Astrocyte (in vitro differentiated cells and primary cell): ENCODE measurements around the gene GCM1. TPM values are rescaled to one million over a fixed set of nuclear protein-coding genes. Genes with fewer than 3 reads are reported as not detected.

Source experiments
- DNase-seq: peaks from one replicate; pipeline ENCODE4 v3.0.0-alpha.2; 2010; ENCODE audit warnings: low read depth
- FAIRE-seq: peaks from 2 replicates; lab custom pipeline; 2011; peaks lifted over from hg19 to GRCh38; lab: Jason Lieb, UNC
- H2AFZ ChIP-seq: 2 replicates; pipeline ENCODE4 v1.6.0; 2012; ENCODE audit warnings: low read depth, low read length, inconsistent platforms
- H3K27ac ChIP-seq: 2 replicates; pipeline ENCODE4 v1.5.1; 2011; ENCODE audit warnings: low read depth, low read length, inconsistent platforms
- H3K27me3 ChIP-seq: 2 replicates; pipeline ENCODE4 v1.6.0; 2011; ENCODE audit warnings: low read length, inconsistent platforms; ENCODE audit not compliant: insufficient read depth
- H3K36me3 ChIP-seq: 2 replicates; pipeline ENCODE4 v1.5.1; 2011; ENCODE audit warnings: low read length, inconsistent platforms; ENCODE audit not compliant: insufficient read depth
- H3K4me1 ChIP-seq: 2 replicates; pipeline ENCODE4 v1.5.1; 2011; ENCODE audit warnings: low read length, inconsistent platforms; ENCODE audit not compliant: insufficient read depth
- H3K4me2 ChIP-seq: 2 replicates; pipeline ENCODE4 v1.6.0; 2012; ENCODE audit warnings: low read length, inconsistent platforms
- H3K4me3 ChIP-seq: 2 replicates; pipeline ENCODE4 v1.5.1; 2011; ENCODE audit warnings: low read depth, mild to moderate bottlenecking, low read length, inconsistent platforms; ENCODE audit not compliant: insufficient read depth
- H3K79me2 ChIP-seq: 2 replicates; pipeline ENCODE4 v1.6.0; 2012; ENCODE audit warnings: mild to moderate bottlenecking, low read length, inconsistent platforms; ENCODE audit not compliant: insufficient read depth
- H3K9ac ChIP-seq: 2 replicates; pipeline ENCODE4 v1.6.0; 2012; ENCODE audit warnings: mild to moderate bottlenecking, low read length, inconsistent platforms
- H3K9me3 ChIP-seq: 2 replicates; pipeline ENCODE4 v1.5.1; 2012; ENCODE audit warnings: low read depth, mild to moderate bottlenecking, low read length, inconsistent platforms; ENCODE audit not compliant: insufficient read depth
- H4K20me1 ChIP-seq: 2 replicates; pipeline ENCODE4 v1.6.0; 2012; ENCODE audit warnings: low read length, inconsistent platforms; ENCODE audit not compliant: insufficient read depth
- H3K27ac Mint-ChIP-seq: one replicate; pipeline ENCODE4 v1.8.0; 2021; ENCODE audit warnings: mild to moderate bottlenecking, mixed read lengths; ENCODE audit not compliant: unreplicated experiment
- H3K27me3 Mint-ChIP-seq: one replicate; pipeline ENCODE4 v1.8.0; 2021; ENCODE audit warnings: low read depth, mixed read lengths; ENCODE audit not compliant: unreplicated experiment
- H3K36me3 Mint-ChIP-seq: one replicate; pipeline ENCODE4 v1.8.0; 2021; ENCODE audit warnings: low read depth, mixed read lengths; ENCODE audit not compliant: unreplicated experiment
- H3K4me1 Mint-ChIP-seq: one replicate; pipeline ENCODE4 v1.8.0; 2021; ENCODE audit warnings: low read depth, mixed read lengths; ENCODE audit not compliant: unreplicated experiment
- H3K4me3 Mint-ChIP-seq: one replicate; pipeline ENCODE4 v1.8.0; 2021; ENCODE audit warnings: mild to moderate bottlenecking, moderate library complexity, mixed read lengths; ENCODE audit not compliant: unreplicated experiment
- H3K9me3 Mint-ChIP-seq: one replicate; pipeline ENCODE4 v1.8.0; 2021; ENCODE audit warnings: mild to moderate bottlenecking, mixed read lengths; ENCODE audit not compliant: unreplicated experiment
- CTCF ChIP-seq: IDR thresholded peaks from 2 replicates; pipeline ENCODE4 v1.5.1; 2011; ENCODE audit warnings: low read depth, mild to moderate bottlenecking, inconsistent platforms, low read length, moderate library complexity; ENCODE audit not compliant: insufficient read depth
- EZH2 ChIP-seq: IDR thresholded peaks from 2 replicates; pipeline ENCODE4 v1.6.1; 2012; ENCODE audit warnings: mild to moderate bottlenecking, low read length, inconsistent platforms; ENCODE audit not compliant: insufficient read depth
- total RNA-seq: library from RNA; stranded (reverse); gene quantifications from 2 replicates; pipeline ENCODE4 v1.2.1, GENCODE V29; 2021

The GCM1 gene
- total RNA-seq, 1 donor from 2014 or later = not detected

GRCh38 chr6:53180678-53181077, 32.0 kb upstream of the GCM1 start:
- Mint-ChIP-seq H3K27me3 (peaks cover 5% of the 10 kb centered on the region), H3K9me3 (no peaks in the 10 kb centered on the region), H3K27ac (no peak overlapping the region), H3K36me3 (no peaks in the 10 kb centered on the region), H3K4me1 (no peaks in the 10 kb centered on the region), H3K4me3 (no peak overlapping the region)
- H3K9me3 ChIP-seq = no peaks in the 10 kb centered on the region
- no peaks in the 10 kb centered on the region for H3K79me2 ChIP-seq
- no peak overlapping the region for H2AFZ ChIP-seq
- no peaks in the 10 kb centered on the region for H3K27me3 ChIP-seq
- no peaks in the 10 kb centered on the region for H3K4me1 ChIP-seq
- TF ChIP-seq EZH2 (no peak), CTCF (no peak)
- no peak overlapping the region for H3K9ac ChIP-seq
- H3K4me3 ChIP-seq = no peak overlapping the region
- H3K4me2 ChIP-seq = no peak overlapping the region
- FAIRE-seq (no peak), DNase-seq (no peak)
- no peaks in the 10 kb centered on the region for H3K36me3 ChIP-seq
- H4K20me1 ChIP-seq = no peaks in the 10 kb centered on the region
- no peak overlapping the region for H3K27ac ChIP-seq

DNA sequence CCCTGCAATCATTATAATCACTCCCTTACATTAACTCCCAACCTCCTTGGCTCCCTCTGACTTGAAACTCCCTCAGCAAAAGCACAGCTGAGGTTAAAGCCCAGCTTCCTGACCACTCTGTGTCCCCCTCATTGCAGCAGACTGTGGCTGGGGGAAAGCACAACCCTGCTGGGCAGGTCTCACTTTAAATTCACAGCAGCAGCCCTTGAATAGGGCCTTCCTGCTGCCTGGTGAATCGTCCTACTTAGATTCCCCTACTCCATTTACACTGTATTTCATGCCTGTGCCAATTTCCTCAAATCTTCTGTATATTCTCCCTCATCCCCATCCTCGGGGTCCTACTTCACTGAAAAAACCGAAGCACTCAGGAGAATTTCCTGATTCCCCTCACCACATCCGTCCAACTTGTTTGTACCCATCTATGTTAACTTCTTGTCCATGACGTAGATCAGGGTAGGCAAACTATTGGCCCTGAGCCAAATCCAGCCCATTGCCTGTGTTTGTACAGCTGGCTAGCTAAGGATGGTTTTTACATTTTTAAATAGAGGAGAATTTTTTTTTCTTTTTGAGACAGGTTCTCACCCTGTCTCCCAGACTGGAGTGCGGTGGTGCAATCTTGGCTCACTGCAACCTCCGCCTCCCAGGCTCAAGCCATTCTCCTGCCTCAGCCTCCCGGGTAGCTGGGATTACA, 31.5 kb upstream of the GCM1 start:
- H3K4me1 Mint-ChIP-seq = no peaks in the 10 kb centered on the region
- TF ChIP-seq EZH2 = no peak
- no peak for TF ChIP-seq CTCF
- Histone ChIP-seq H3K27ac (no peak overlapping the region), H4K20me1 (no peaks in the 10 kb centered on the region), H3K9ac (no peak overlapping the region), H3K4me2 (no peak overlapping the region), H3K79me2 (no peaks in the 10 kb centered on the region), H2AFZ (no peak overlapping the region), H3K4me3 (no peak overlapping the region), H3K36me3 (no peaks in the 10 kb centered on the region), H3K9me3 (no peaks in the 10 kb centered on the region), H3K27me3 (no peaks in the 10 kb centered on the region), H3K4me1 (no peaks in the 10 kb centered on the region)
- peak; percentile 52 for DNase-seq
- H3K27me3 Mint-ChIP-seq = peaks cover 5% of the 10 kb centered on the region
- H3K4me3 Mint-ChIP-seq = no peak overlapping the region
- no peak for FAIRE-seq
- no peaks in the 10 kb centered on the region for H3K36me3 Mint-ChIP-seq
- H3K9me3 Mint-ChIP-seq = no peaks in the 10 kb centered on the region
- no peak overlapping the region for H3K27ac Mint-ChIP-seq

- H3K4me1 ChIP-seq = no peaks in the 10 kb centered on the region
- no peak overlapping the region for H3K4me3 ChIP-seq
Measured at GRCh38 chr6:53178837-53179432, 30.3 kb upstream of the GCM1 start.

More at GRCh38 chr6:53178837-53179432, 30.3 kb upstream of the GCM1 start:
- Mint-ChIP-seq H3K27ac (no peak overlapping the region), H3K4me3 (no peak overlapping the region), H3K4me1 (no peaks in the 10 kb centered on the region), H3K9me3 (no peaks in the 10 kb centered on the region), H3K27me3 (peaks cover 2% of the 10 kb centered on the region), H3K36me3 (no peaks in the 10 kb centered on the region)
- FAIRE-seq = no peak
- H3K4me2 ChIP-seq = no peak overlapping the region
- DNase-seq = no peak
- H3K9me3 ChIP-seq = no peaks in the 10 kb centered on the region
- H3K36me3 ChIP-seq = no peaks in the 10 kb centered on the region
- no peaks in the 10 kb centered on the region for H3K79me2 ChIP-seq
- no peaks in the 10 kb centered on the region for H4K20me1 ChIP-seq
- no peaks in the 10 kb centered on the region for H3K27me3 ChIP-seq
- no peak overlapping the region for H2AFZ ChIP-seq
- no peak overlapping the region for H3K27ac ChIP-seq
- no peak overlapping the region for H3K9ac ChIP-seq
- TF ChIP-seq EZH2 (no peak), CTCF (no peak)
